Keratinocyte (primary cell): ENCODE results near the gene EWSR1. TPM values are rescaled to one million over a fixed set of nuclear protein-coding genes. Genes with fewer than 3 reads are reported as not detected.

ENCODE experiments used
- DNase-seq: peaks from one replicate; pipeline ENCODE4 v3.0.0-alpha.2; 2011; ENCODE audit warnings: low read depth, missing footprints, low spot score
- FAIRE-seq: peaks from 2 replicates; lab custom pipeline; 2011; peaks lifted over from hg19 to GRCh38; lab: Jason Lieb, UNC
- H2AFZ ChIP-seq: 2 replicates; pipeline ENCODE4 v1.6.0; 2012; ENCODE audit warnings: low read length, control low read depth, inconsistent platforms; ENCODE audit not compliant: control insufficient read depth
- H3K27ac ChIP-seq: 2 replicates; pipeline ENCODE4 v1.5.1; 2011; ENCODE audit warnings: low read length; ENCODE audit not compliant: control insufficient read depth, insufficient read depth
- H3K27me3 ChIP-seq: 3 replicates; pipeline ENCODE4 v1.6.0; 2011; ENCODE audit warnings: low read length; ENCODE audit not compliant: control insufficient read depth, insufficient read depth; ENCODE audit errors: extremely low read depth
- H3K36me3 ChIP-seq, 2 experiments: 2 replicates in 1 of 2; 3 replicates in 1 of 2; pipeline ENCODE4 v1.5.1; 2011; ENCODE audit warnings: low read length in 2 of 2, mild to moderate bottlenecking in 1 of 2; ENCODE audit not compliant: control insufficient read depth in 2 of 2, insufficient read depth in 2 of 2; ENCODE audit errors: extremely low read depth in 1 of 2
- H3K4me1 ChIP-seq: 3 replicates; pipeline ENCODE4 v1.5.1; 2011; ENCODE audit warnings: low read length; ENCODE audit not compliant: control insufficient read depth, insufficient read depth; ENCODE audit errors: extremely low read depth
- H3K4me2 ChIP-seq: 3 replicates; pipeline ENCODE4 v1.6.0; 2011; ENCODE audit warnings: low read depth, low read length; ENCODE audit not compliant: control insufficient read depth, insufficient read depth; ENCODE audit errors: extremely low read depth
- H3K4me3 ChIP-seq, 3 experiments: fragments of 200-600 bp in 1 of 3; sonication (generic) in 1 of 3; 2 replicates in 2 of 3; 3 replicates in 1 of 3; pipeline ENCODE4 v1.5.1; 2011 to 2016; ENCODE audit warnings: low read length in 3 of 3, mild to moderate bottlenecking in 3 of 3, control low read depth in 2 of 3, inconsistent platforms in 1 of 3, low read depth in 1 of 3, mixed read lengths in 1 of 3, mixed run types in 1 of 3, moderate library complexity in 1 of 3; ENCODE audit not compliant: control insufficient read depth in 2 of 3, insufficient read depth in 2 of 3; ENCODE audit errors: extremely low read depth in 1 of 3
- H3K79me2 ChIP-seq: 2 replicates; pipeline ENCODE4 v1.6.0; 2012; ENCODE audit warnings: low read length; ENCODE audit not compliant: control insufficient read depth, insufficient read depth
- H3K9ac ChIP-seq: 3 replicates; pipeline ENCODE4 v1.6.0; 2011; ENCODE audit warnings: low read length; ENCODE audit not compliant: control insufficient read depth, insufficient read depth; ENCODE audit errors: extremely low read depth
- H3K9me1 ChIP-seq: 3 replicates; pipeline ENCODE4 v1.6.0; 2011; ENCODE audit warnings: low read length; ENCODE audit not compliant: control insufficient read depth, insufficient read depth; ENCODE audit errors: extremely low read depth
- H3K9me3 ChIP-seq: 2 replicates; pipeline ENCODE4 v1.5.1; 2012; ENCODE audit warnings: low read depth, low read length; ENCODE audit not compliant: control insufficient read depth
- H4K20me1 ChIP-seq: 3 replicates; pipeline ENCODE4 v1.6.0; 2011; ENCODE audit warnings: low read length; ENCODE audit not compliant: control insufficient read depth, insufficient read depth; ENCODE audit errors: extremely low read depth
- EZH2 ChIP-seq: IDR thresholded peaks from one replicate; pipeline ENCODE4 v1.6.1; 2012; ENCODE audit warnings: inconsistent platforms, mild to moderate bottlenecking, low read length, moderate library complexity
- dilution Hi-C: fragments of 300-500 bp; cut with MboI; formaldehyde crosslinking; loops from one replicate; pipeline ENCODE4 v1.7.0; 2020; ENCODE audit warnings: low sequenced_read_pairs; ENCODE audit not compliant: extremely low pct_ligation_motif_present
- polyA plus RNA-seq, 5 experiments: library from polyadenylated mRNA; depleted of rRNA in 3 of 5; stranded (reverse) in 3 of 5; stranded (forward) in 1 of 5; unstranded in 1 of 5; fragments of >200 nt; gene quantifications; 1 replicate in 1 of 5; 2 replicates in 3 of 5; 3 replicates in 1 of 5; pipeline versions ENCODE4 v1.2.1 to v1.2.3, GENCODE V29; 2011 to 2012; ENCODE audit warnings: missing spikeins in 2 of 5, low read depth in 1 of 5, low replicate concordance in 1 of 5
- TF ChIP-seq, protein P1 (sequence below), 3 experiments: IDR thresholded peaks in 1 of 3; conservative IDR thresholded peaks in 1 of 3; optimal IDR thresholded peaks in 1 of 3; 2 replicates in 2 of 3; 3 replicates in 1 of 3; pipeline versions ENCODE3 to v1.5.1; 2011; ENCODE audit warnings: low read length in 3 of 3, mild to moderate bottlenecking in 3 of 3, moderate library complexity in 2 of 3, control low read depth in 1 of 3, inconsistent platforms in 1 of 3; ENCODE audit not compliant: insufficient read depth in 2 of 3; ENCODE audit errors: extremely low read depth in 1 of 3

EWSR1 gene
- polyA plus RNA-seq, 1 donor (not counting 4 experiments of a cell fraction or from before 2014, with no cell fraction given), result 245 TPM

- H3K36me3 ChIP-seq, result peaks cover 5 to 8% of the 10 kb centered on the region in 2 experiments
- no peak overlapping the region for H3K4me3 ChIP-seq
- peaks cover 42% of the 10 kb centered on the region for H3K27me3 ChIP-seq
- TF ChIP-seq, protein P1, sequence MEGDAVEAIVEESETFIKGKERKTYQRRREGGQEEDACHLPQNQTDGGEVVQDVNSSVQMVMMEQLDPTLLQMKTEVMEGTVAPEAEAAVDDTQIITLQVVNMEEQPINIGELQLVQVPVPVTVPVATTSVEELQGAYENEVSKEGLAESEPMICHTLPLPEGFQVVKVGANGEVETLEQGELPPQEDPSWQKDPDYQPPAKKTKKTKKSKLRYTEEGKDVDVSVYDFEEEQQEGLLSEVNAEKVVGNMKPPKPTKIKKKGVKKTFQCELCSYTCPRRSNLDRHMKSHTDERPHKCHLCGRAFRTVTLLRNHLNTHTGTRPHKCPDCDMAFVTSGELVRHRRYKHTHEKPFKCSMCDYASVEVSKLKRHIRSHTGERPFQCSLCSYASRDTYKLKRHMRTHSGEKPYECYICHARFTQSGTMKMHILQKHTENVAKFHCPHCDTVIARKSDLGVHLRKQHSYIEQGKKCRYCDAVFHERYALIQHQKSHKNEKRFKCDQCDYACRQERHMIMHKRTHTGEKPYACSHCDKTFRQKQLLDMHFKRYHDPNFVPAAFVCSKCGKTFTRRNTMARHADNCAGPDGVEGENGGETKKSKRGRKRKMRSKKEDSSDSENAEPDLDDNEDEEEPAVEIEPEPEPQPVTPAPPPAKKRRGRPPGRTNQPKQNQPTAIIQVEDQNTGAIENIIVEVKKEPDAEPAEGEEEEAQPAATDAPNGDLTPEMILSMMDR (optimal IDR thresholded peaks at IDR 0.05 in 1 of 3, IDR thresholded peaks at IDR 0.05 in 1 of 3, conservative IDR thresholded peaks at IDR 0.05 in 1 of 3; ENCODE audit: extremely low read depth in 1 of 3, insufficient read depth in 2 of 3, low read length in 3 of 3), result no peak
- peak; percentile 37 for TF ChIP-seq EZH2
- H3K9ac ChIP-seq, result no peak overlapping the region
- no peak for DNase-seq
- H3K4me1 ChIP-seq, result peaks cover 9% of the 10 kb centered on the region
- no peak overlapping the region for H2AFZ ChIP-seq
- FAIRE-seq, result no peak
- peaks cover 4% of the 10 kb centered on the region for H4K20me1 ChIP-seq
- H3K9me1 ChIP-seq, result no peaks in the 10 kb centered on the region
- no peaks in the 10 kb centered on the region for H3K79me2 ChIP-seq
- H3K27ac ChIP-seq, result no peak overlapping the region
- H3K9me3 ChIP-seq, result no peaks in the 10 kb centered on the region
- dilution Hi-C loops, result no loop called here
- no peak overlapping the region for H3K4me2 ChIP-seq
These were observed 48.2 kb downstream of the EWSR1 start for GRCh38 chr22:29316141-29316828.

DNA sequence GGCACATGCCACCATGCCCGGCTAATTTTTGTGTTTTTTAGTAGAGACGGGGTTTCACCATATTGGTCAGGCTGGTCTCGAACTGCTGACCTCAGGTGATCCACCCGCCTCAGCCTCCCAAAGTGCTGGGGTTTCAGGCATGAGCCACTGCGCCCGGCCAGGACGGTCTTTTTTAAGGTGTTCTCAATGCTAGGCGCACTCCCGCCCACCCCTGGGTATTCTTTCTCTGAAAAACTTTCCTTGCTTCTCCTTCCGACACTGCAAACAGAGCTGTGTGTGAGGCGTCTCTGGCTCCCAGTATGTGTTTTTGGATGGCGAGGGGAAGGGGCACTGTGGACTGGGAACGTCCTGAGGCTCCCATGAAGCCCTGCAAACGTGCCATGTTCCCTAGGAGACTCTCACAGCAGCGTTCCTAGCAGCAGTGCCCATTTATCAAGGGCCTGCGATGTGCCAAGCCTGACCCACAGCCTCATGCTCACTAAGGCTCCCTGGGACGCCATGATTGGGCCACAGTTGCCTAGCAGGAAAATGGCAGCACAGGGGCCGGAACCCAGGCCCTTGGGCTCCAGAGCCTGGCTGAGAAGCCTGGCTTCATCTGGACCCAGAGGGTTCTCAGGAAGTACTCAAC is 49.9 kb downstream of the EWSR1 start:
- FAIRE-seq, result no peak
- H3K4me2 ChIP-seq, result no peak overlapping the region
- no peaks in the 10 kb centered on the region for H3K79me2 ChIP-seq
- H3K27me3 ChIP-seq, result peaks cover 42% of the 10 kb centered on the region
- H3K9ac ChIP-seq, result no peak overlapping the region
- no peaks in the 10 kb centered on the region for H3K9me1 ChIP-seq
- H3K9me3 ChIP-seq, result no peaks in the 10 kb centered on the region
- TF ChIP-seq, protein P1 (optimal IDR thresholded peaks at IDR 0.05 in 1 of 3, IDR thresholded peaks at IDR 0.05 in 1 of 3, conservative IDR thresholded peaks at IDR 0.05 in 1 of 3; ENCODE audit: extremely low read depth in 1 of 3, insufficient read depth in 2 of 3, low read length in 3 of 3), result no peak
- no peak for TF ChIP-seq EZH2
- peaks cover 7% of the 10 kb centered on the region for H3K4me1 ChIP-seq
- no peak overlapping the region for H2AFZ ChIP-seq
- no peaks in the 10 kb centered on the region for H3K36me3 ChIP-seq
- DNase-seq, result no peak
- dilution Hi-C loops, result no loop called here
- no peaks in the 10 kb centered on the region for H4K20me1 ChIP-seq
- H3K4me3 ChIP-seq, result no peak overlapping the region
- H3K27ac ChIP-seq, result no peak overlapping the region
